ENCODE results near the gene MAP7D1. TPM values are rescaled to one million over a fixed set of nuclear protein-coding genes. Genes with fewer than 3 reads are reported as not detected.

The MAP7D1 gene
- total RNA-seq, 1 experiment from 2014 or later, result 49.9 TPM

GRCh38 chr1:36132029-36132428 lies 23.9 kb upstream of the MAP7D1 start:
- H2BK120ac ChIP-seq (ENCODE audit: low read depth, low read length, poor library complexity, severe bottlenecking), result no peak overlapping the region

More at GRCh38 chr1:36132029-36132428, 23.9 kb upstream of the MAP7D1 start:
- H3K4me2 ChIP-seq (ENCODE audit: insufficient read depth, insufficient read length, low read length), result no peak overlapping the region
- no peak overlapping the region for H3K4ac ChIP-seq (ENCODE audit: low read depth, low read length)
- H3K56ac ChIP-seq (ENCODE audit: insufficient read length, low read depth, low read length), result no peak overlapping the region
- no peaks in the 10 kb centered on the region for H3K9me3 Mint-ChIP-seq
- H3K27ac Mint-ChIP-seq, result no peak overlapping the region
- H3K9me3 ChIP-seq (ENCODE audit: control insufficient read depth, low read depth, low read length), result no peaks in the 10 kb centered on the region
- H3K9ac ChIP-seq (ENCODE audit: extremely low read depth, insufficient read length, low read length), result no peak overlapping the region
- no peak for DNase-seq
- peaks cover 0 to 8% (median 0%) of the 10 kb centered on the region in 3 experiments; a peak in 3 of 7 replicates for H3K36me3 Mint-ChIP-seq (ENCODE audit: insufficient read depth in 1 of 3, low read depth in 3 of 3)
- no peaks in the 10 kb centered on the region for H3K79me1 ChIP-seq (ENCODE audit: insufficient read depth, low read depth, low read length, poor library complexity, severe bottlenecking)
- no peak overlapping the region for H2BK12ac ChIP-seq (ENCODE audit: insufficient read length, low read depth, low read length)
- H3K79me2 ChIP-seq (ENCODE audit: insufficient read depth, low read length), result no peaks in the 10 kb centered on the region
- H4K20me1 ChIP-seq (ENCODE audit: control insufficient read depth, insufficient read depth, insufficient read length), result no peaks in the 10 kb centered on the region
- no peak overlapping the region for H4K8ac ChIP-seq (replicated peaks; ENCODE audit: insufficient read length, low read depth, low read length)
- H4K91ac ChIP-seq (ENCODE audit: insufficient read length, low read depth, low read length), result no peak overlapping the region
- TF ChIP-seq, protein P1, sequence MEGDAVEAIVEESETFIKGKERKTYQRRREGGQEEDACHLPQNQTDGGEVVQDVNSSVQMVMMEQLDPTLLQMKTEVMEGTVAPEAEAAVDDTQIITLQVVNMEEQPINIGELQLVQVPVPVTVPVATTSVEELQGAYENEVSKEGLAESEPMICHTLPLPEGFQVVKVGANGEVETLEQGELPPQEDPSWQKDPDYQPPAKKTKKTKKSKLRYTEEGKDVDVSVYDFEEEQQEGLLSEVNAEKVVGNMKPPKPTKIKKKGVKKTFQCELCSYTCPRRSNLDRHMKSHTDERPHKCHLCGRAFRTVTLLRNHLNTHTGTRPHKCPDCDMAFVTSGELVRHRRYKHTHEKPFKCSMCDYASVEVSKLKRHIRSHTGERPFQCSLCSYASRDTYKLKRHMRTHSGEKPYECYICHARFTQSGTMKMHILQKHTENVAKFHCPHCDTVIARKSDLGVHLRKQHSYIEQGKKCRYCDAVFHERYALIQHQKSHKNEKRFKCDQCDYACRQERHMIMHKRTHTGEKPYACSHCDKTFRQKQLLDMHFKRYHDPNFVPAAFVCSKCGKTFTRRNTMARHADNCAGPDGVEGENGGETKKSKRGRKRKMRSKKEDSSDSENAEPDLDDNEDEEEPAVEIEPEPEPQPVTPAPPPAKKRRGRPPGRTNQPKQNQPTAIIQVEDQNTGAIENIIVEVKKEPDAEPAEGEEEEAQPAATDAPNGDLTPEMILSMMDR (conservative IDR thresholded peaks at IDR 0.05), result no peak
- no peak overlapping the region for H2AK5ac ChIP-seq (ENCODE audit: insufficient read length, low read length)
- H3K18ac ChIP-seq (ENCODE audit: insufficient read length, low read depth, low read length), result no peak overlapping the region
- WGBS (ENCODE audit: extremely low coverage, insufficient read length, low lambda C conversion rate), result no CpG with 5 or more reads among the region's 3 CpGs
- peaks cover 6 to 12% of the 10 kb centered on the region in 2 experiments for H3K4me1 Mint-ChIP-seq
- H2BK15ac ChIP-seq (ENCODE audit: low read depth, low read length), result no peak overlapping the region
- no peaks in the 10 kb centered on the region for H3K23me2 ChIP-seq (ENCODE audit: insufficient read length, low read depth, low read length, poor library complexity, severe bottlenecking)
- peaks cover 5% of the 10 kb centered on the region for H3K27me3 Mint-ChIP-seq (ENCODE audit: low read depth)
- H3K27ac ChIP-seq (ENCODE audit: insufficient read length, low read depth, low read length), result no peak overlapping the region
- no peak overlapping the region for H3T11ph ChIP-seq (ENCODE audit: low read length)
- no peak overlapping the region for H2BK20ac ChIP-seq (ENCODE audit: low read depth, low read length, poor library complexity, severe bottlenecking)
- 0 out of 2 replicates have a peak, but pooled peaks cover 2% of the 10 kb centered on the region for H3K4me1 ChIP-seq (ENCODE audit: insufficient read depth, low read length)
- no peak overlapping the region for H4K5ac ChIP-seq (ENCODE audit: insufficient read length, low read depth, low read length)
- no peaks in the 10 kb centered on the region for H3K27me3 ChIP-seq (ENCODE audit: insufficient read depth, low read length)
- no peak overlapping the region for H2BK5ac ChIP-seq (ENCODE audit: insufficient read length, low read length)
- no peak overlapping the region for H3K23ac ChIP-seq (ENCODE audit: insufficient read length, low read depth, low read length)
- H3K4me3 Mint-ChIP-seq, result no peak overlapping the region
- H2AFZ ChIP-seq (ENCODE audit: low read length), result no peak overlapping the region
- no peak overlapping the region for H3K14ac ChIP-seq (ENCODE audit: insufficient read depth, low read length)
